Fibroblast of lung (primary cell): ENCODE measurements around the gene HDAC10. TPM values are rescaled to one million over a fixed set of nuclear protein-coding genes. Genes with fewer than 3 reads are reported as not detected.
A peak's percentile ranks its signal among the peaks of the same experiment; 100 is the strongest.
"Not testable (repeated sequence)": the region's sequence is repeated elsewhere in the genome, so short reads cannot be mapped to it uniquely, and the experiment has no call there.

Experiments
- DNase-seq, 2 donors: peaks; one replicate each; pipeline versions ENCODE4 v3.0.0 to v3.0.0-alpha.2; 2010; ENCODE audit warnings: low read depth in 2 of 2
- H2AFZ ChIP-seq: 2 replicates; pipeline ENCODE4 v1.5.1; 2012; ENCODE audit warnings: low read length, control low read depth, inconsistent platforms
- H3K27ac ChIP-seq: 2 replicates; pipeline ENCODE4 v1.5.1; 2011; ENCODE audit warnings: low read length, control low read depth; ENCODE audit not compliant: insufficient read depth
- H3K27me3 ChIP-seq: 2 replicates; pipeline ENCODE4 v1.5.1; 2011; ENCODE audit warnings: mild to moderate bottlenecking, low read length; ENCODE audit not compliant: control insufficient read depth, insufficient read depth
- H3K36me3 ChIP-seq: 2 replicates; pipeline ENCODE4 v1.5.1; 2011; ENCODE audit warnings: low read length; ENCODE audit not compliant: control insufficient read depth, insufficient read depth
- H3K4me1 ChIP-seq: 2 replicates; pipeline ENCODE4 v1.5.1; 2011; ENCODE audit warnings: low read length; ENCODE audit not compliant: control insufficient read depth, insufficient read depth; ENCODE audit errors: extremely low read depth
- H3K4me2 ChIP-seq: 2 replicates; pipeline ENCODE4 v1.5.1; 2011; ENCODE audit warnings: low read length, control low read depth; ENCODE audit not compliant: insufficient read depth; ENCODE audit errors: extremely low read depth
- H3K4me3 ChIP-seq, 4 experiments: fragments of 200-600 bp in 1 of 4; sonication (generic) in 1 of 4; replicated peaks in 1 of 4; 2 replicates each; pipeline ENCODE4 v1.5.1; 2011 to 2016; ENCODE audit warnings: low read length in 4 of 4, low read depth in 3 of 4, mild to moderate bottlenecking in 3 of 4, control low read depth in 2 of 4, inconsistent platforms in 1 of 4, mixed read lengths in 1 of 4; ENCODE audit not compliant: insufficient read depth in 1 of 4; ENCODE audit errors: control extremely low read depth in 1 of 4
- H3K79me2 ChIP-seq: 2 replicates; pipeline ENCODE4 v1.5.1; 2012; ENCODE audit warnings: mild to moderate bottlenecking, low read length, inconsistent platforms; ENCODE audit not compliant: control insufficient read depth, insufficient read depth
- H3K9ac ChIP-seq: 2 replicates; pipeline ENCODE4 v1.5.1; 2011; ENCODE audit warnings: mild to moderate bottlenecking, low read length, control low read depth; ENCODE audit not compliant: insufficient read depth
- H3K9me3 ChIP-seq: 2 replicates; pipeline ENCODE4 v1.5.1; 2012; ENCODE audit warnings: low read depth, low read length; ENCODE audit not compliant: control insufficient read depth, insufficient read depth
- H4K20me1 ChIP-seq: 2 replicates; pipeline ENCODE4 v1.5.1; 2011; ENCODE audit warnings: low read length; ENCODE audit not compliant: control insufficient read depth, insufficient read depth; ENCODE audit errors: extremely low read depth
- EZH2 ChIP-seq: IDR thresholded peaks from 2 replicates; pipeline ENCODE4 v1.5.1; 2012; ENCODE audit warnings: low read length, control low read depth, mild to moderate bottlenecking; ENCODE audit errors: missing control alignments
- polyA plus RNA-seq, 2 donors: library from polyadenylated mRNA; depleted of rRNA in 1 of 2; stranded (reverse) in 1 of 2; unstranded in 1 of 2; fragments of >200 nt; gene quantifications; 2 replicates each; pipeline ENCODE4 v1.2.1, GENCODE V29; 2011 to 2012; ENCODE audit warnings: missing spikeins in 1 of 2
- total RNA-seq: library from RNA; depleted of rRNA; stranded (reverse); fragments of >200 nt; gene quantifications from 2 replicates; pipeline ENCODE4 v1.2.1, GENCODE V29; 2014
- TF ChIP-seq, protein P1 (sequence below), 2 donors: IDR thresholded peaks in 1 of 2; conservative IDR thresholded peaks in 1 of 2; 1 replicate in 1 of 2; 2 replicates in 1 of 2; pipeline ENCODE4 v1.5.1; 2011 to 2012; ENCODE audit warnings: low read length in 2 of 2, control low read depth in 1 of 2, inconsistent platforms in 1 of 2, low read depth in 1 of 2, mild to moderate bottlenecking in 1 of 2

HDAC10 gene
- total and polyA plus RNA-seq, 2 donors (not counting 1 experiment from before 2014, with no cell fraction given) = 5.1 to 27.6 TPM

DNA sequence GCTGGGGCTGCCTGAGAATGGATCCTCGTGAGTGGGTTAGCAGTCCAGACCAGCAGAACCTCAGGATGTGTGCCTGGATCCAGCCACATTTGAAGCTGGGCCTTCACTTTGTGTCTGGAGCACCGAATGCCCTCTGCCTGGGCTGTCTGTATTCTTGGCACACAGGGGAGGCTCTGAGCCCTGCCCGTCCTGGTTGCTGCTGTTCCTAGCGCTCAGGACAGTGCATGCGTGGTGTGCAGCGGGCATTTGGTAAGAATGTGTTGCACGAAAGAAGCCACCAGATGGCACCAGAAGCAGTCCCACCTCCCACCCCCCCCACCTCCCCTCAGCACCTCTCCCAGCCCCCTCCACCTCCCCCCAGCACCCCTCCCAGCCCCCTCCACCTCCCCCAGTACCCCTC lies 23.2 kb upstream of the HDAC10 start:
- H3K9me3 ChIP-seq = no peaks in the 10 kb centered on the region

DNA sequence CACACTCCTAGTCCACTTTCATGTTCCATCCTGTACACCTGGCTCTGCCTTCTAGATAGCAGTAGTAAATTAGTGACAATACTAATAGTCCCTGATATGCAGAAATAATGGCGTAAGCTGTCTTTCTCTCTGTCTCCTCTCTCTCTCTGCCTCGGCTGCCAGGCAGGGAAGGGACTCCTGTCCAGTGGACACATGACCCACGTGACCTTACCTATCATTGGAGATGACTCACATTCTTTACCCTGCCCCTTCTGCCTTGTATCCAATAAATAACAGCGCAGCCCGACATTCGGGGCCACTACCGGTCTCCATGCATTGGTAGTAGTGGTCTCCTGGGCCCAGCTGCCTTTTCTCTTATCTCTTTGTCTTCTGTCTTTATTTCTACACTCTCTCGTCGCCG lies 22.7 kb upstream of the HDAC10 start:
- H3K4me1 ChIP-seq, H2AFZ ChIP-seq, H3K27me3 ChIP-seq, H3K9me3 ChIP-seq, H3K79me2 ChIP-seq, H3K4me3 ChIP-seq, H3K9ac ChIP-seq, H3K27ac ChIP-seq, H4K20me1 ChIP-seq, H3K4me2 ChIP-seq, DNase-seq: not testable (repeated sequence)
- peaks cover 36% of the 10 kb centered on the region for H3K36me3 ChIP-seq

More for the DNA sequence above, 23.2 kb upstream of the HDAC10 start:
- no peak overlapping the region for H3K4me3 ChIP-seq
- H3K4me2 ChIP-seq = no peak overlapping the region
- H4K20me1 ChIP-seq = no peaks in the 10 kb centered on the region
- H3K79me2 ChIP-seq = peaks cover 1% of the 10 kb centered on the region
- peaks cover 10% of the 10 kb centered on the region for H3K4me1 ChIP-seq
- DNase-seq = peak; percentile 59 to 74
- no peak for TF ChIP-seq EZH2
- TF ChIP-seq, protein P1, sequence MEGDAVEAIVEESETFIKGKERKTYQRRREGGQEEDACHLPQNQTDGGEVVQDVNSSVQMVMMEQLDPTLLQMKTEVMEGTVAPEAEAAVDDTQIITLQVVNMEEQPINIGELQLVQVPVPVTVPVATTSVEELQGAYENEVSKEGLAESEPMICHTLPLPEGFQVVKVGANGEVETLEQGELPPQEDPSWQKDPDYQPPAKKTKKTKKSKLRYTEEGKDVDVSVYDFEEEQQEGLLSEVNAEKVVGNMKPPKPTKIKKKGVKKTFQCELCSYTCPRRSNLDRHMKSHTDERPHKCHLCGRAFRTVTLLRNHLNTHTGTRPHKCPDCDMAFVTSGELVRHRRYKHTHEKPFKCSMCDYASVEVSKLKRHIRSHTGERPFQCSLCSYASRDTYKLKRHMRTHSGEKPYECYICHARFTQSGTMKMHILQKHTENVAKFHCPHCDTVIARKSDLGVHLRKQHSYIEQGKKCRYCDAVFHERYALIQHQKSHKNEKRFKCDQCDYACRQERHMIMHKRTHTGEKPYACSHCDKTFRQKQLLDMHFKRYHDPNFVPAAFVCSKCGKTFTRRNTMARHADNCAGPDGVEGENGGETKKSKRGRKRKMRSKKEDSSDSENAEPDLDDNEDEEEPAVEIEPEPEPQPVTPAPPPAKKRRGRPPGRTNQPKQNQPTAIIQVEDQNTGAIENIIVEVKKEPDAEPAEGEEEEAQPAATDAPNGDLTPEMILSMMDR (conservative IDR thresholded peaks at IDR 0.05 in 1 of 2, IDR thresholded peaks at IDR 0.05 in 1 of 2; ENCODE audit: low read depth in 1 of 2, low read length in 2 of 2) = peak in 1 of 2 donors; percentile 42
- no peak overlapping the region for H3K9ac ChIP-seq
- peaks cover 38% of the 10 kb centered on the region for H3K36me3 ChIP-seq
- no peak overlapping the region for H3K27ac ChIP-seq
- no peaks in the 10 kb centered on the region for H3K27me3 ChIP-seq
- H2AFZ ChIP-seq = no peak overlapping the region

DNA sequence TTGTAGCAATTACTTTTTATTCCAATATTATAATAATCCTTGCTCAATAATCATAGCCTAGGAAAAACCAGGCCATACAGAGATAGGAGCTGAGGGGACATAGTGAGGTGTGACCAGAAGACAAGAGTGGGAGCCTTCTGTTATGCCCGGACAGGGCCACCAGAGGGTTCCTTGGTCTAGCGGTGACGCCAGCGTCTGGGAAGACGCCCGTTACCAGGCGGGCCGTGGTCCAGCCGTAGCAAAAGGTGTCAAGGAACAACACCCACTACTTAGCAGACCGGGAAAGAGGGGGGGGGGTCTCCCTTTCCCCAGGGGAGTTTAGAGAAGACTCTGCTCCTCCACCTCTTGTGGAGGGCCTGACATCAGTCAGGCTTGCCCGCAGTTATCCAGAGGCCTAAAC lies 22.3 kb upstream of the HDAC10 start:
- H3K27ac ChIP-seq, H3K4me3 ChIP-seq, H2AFZ ChIP-seq, H3K27me3 ChIP-seq, H3K79me2 ChIP-seq, H3K9ac ChIP-seq, H3K4me2 ChIP-seq, H3K9me3 ChIP-seq, DNase-seq, H4K20me1 ChIP-seq, H3K4me1 ChIP-seq: not testable (repeated sequence)
- H3K36me3 ChIP-seq = peaks cover 31% of the 10 kb centered on the region

DNA sequence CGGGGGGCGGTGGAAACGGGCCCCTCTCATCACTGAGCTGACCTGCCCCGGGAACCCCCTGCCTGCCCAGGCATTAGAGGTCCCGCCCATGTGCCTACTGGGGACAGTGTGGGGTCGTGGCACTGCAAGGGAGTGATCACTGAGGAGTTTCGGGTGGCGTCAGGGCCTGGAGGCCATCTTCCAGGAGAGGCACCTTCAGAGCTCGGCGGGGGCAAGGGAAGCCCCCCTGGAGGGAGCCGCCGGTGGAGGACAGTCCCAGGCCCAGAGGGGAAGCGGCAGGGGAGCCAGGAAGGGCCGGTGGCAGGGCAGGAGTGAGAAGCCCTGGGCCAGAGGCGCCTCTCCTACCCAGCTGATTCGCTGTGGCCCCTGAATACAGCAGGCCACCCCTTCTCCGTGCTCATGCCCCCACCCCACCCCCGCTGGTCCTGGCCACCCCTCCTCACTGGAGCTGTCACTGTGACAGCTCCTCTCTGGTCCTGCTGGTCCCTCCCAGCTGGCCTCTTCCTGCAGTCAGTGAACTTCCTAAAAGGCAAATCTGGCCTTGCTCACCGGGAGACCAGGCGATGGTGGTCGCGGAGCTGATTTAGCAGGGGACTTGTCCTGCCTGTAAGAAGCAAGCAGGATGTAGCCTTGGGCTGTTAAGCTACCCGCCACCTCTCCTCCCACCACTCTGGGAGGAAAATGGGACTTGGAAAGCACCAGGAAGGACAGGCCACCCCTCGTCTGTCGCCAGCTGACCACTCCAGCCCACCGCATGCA lies 21.2 kb upstream of the HDAC10 start:
- Histone ChIP-seq H3K27me3 (no peaks in the 10 kb centered on the region), H3K4me3 (no peak overlapping the region), H3K36me3 (peaks cover 20% of the 10 kb centered on the region), H3K4me1 (peaks cover 10% of the 10 kb centered on the region), H3K27ac (no peak overlapping the region), H3K79me2 (peaks cover 1% of the 10 kb centered on the region), H3K9ac (no peak overlapping the region), H3K9me3 (no peaks in the 10 kb centered on the region), H4K20me1 (no peaks in the 10 kb centered on the region), H2AFZ (no peak overlapping the region), H3K4me2 (no peak overlapping the region)
- peak in 1 of 2 donors; percentile 19 for DNase-seq
- TF ChIP-seq EZH2 = no peak
- TF ChIP-seq, protein P1 (conservative IDR thresholded peaks at IDR 0.05 in 1 of 2, IDR thresholded peaks at IDR 0.05 in 1 of 2; ENCODE audit: low read depth in 1 of 2, low read length in 2 of 2) = no peak
